A673 (cell line): ENCODE data around the gene ALG1.
A peak's percentile ranks its signal among the peaks of the same experiment; 100 is the strongest.

Experiments used
- EZH2 ChIP-seq: fragments of 200-600 bp; sonication (generic); IDR thresholded peaks from 2 replicates; pipeline ENCODE4 v1.6.1; 2017; ENCODE audit warnings: borderline replicate concordance, low read depth, mild to moderate bottlenecking, mixed read lengths, antibody characterized with exemption, low read length; ENCODE audit not compliant: poor library complexity, severe bottlenecking
- TF ChIP-seq, protein P1 (sequence below): fragments of 300-800, 200-600 bp; sonication (generic); conservative IDR thresholded peaks from 2 replicates; pipeline ENCODE4 v1.5.1; 2017; ENCODE audit warnings: low read depth, mild to moderate bottlenecking, antibody characterized with exemption, low read length, moderate library complexity, mixed read lengths

DNA sequence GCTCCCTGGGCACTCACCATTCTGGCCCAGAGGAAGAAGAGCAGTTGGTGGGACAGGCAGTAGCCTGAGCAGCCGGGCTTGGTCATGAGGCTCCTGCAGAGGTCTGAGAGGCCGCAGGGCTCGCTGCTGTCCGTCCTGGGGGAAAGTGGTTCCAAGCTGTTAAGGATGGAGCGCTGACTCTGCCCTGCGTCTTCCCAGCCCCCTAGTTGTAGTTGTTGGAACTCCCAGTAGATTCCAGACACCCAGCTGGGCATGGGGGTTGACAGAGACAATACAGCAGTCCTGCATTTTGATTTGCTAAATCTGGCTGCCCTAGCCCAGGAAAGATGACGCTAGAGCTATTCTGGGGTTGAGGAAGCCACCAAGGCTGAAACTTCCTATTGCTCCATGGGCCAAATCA is 13.2 kb upstream of the ALG1 start:
- TF ChIP-seq, protein P1, sequence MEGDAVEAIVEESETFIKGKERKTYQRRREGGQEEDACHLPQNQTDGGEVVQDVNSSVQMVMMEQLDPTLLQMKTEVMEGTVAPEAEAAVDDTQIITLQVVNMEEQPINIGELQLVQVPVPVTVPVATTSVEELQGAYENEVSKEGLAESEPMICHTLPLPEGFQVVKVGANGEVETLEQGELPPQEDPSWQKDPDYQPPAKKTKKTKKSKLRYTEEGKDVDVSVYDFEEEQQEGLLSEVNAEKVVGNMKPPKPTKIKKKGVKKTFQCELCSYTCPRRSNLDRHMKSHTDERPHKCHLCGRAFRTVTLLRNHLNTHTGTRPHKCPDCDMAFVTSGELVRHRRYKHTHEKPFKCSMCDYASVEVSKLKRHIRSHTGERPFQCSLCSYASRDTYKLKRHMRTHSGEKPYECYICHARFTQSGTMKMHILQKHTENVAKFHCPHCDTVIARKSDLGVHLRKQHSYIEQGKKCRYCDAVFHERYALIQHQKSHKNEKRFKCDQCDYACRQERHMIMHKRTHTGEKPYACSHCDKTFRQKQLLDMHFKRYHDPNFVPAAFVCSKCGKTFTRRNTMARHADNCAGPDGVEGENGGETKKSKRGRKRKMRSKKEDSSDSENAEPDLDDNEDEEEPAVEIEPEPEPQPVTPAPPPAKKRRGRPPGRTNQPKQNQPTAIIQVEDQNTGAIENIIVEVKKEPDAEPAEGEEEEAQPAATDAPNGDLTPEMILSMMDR = peak; percentile 28; the same call in 1 of the 2 replicates
- no peak for TF ChIP-seq EZH2
